Fibroblast of lung (primary cell): ENCODE measurements around the gene VCP.

ENCODE experiments used
- EZH2 ChIP-seq: IDR thresholded peaks from 2 replicates; pipeline ENCODE4 v1.5.1; 2012; ENCODE audit warnings: low read length, control low read depth, mild to moderate bottlenecking; ENCODE audit errors: missing control alignments
- TF ChIP-seq, protein P1 (sequence below), 2 donors: IDR thresholded peaks in 1 of 2; conservative IDR thresholded peaks in 1 of 2; 1 replicate in 1 of 2; 2 replicates in 1 of 2; pipeline ENCODE4 v1.5.1; 2011 to 2012; ENCODE audit warnings: low read length in 2 of 2, control low read depth in 1 of 2, inconsistent platforms in 1 of 2, low read depth in 1 of 2, mild to moderate bottlenecking in 1 of 2

DNA sequence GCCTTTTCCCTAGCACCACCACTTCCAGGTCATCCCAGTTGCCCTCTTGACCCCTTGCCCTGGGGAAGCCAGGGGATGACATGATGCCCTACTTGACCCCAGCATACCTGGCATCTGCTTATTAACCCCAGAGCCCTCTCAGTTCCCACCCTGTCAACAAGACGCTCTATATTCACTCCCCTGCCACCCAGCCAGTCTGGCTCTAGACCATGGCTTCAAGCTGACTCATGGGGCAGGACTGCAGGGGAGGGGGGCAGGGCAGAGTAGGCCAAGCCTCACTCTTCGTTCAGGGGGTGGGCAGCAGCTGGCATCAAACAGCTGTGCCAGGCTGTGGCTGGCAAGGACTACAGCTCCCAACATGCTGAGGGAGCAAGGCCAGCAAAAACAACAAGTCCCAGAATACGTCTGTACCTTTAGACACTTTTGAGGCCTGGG, 37.9 kb upstream of the VCP start:
- TF ChIP-seq, protein P1, sequence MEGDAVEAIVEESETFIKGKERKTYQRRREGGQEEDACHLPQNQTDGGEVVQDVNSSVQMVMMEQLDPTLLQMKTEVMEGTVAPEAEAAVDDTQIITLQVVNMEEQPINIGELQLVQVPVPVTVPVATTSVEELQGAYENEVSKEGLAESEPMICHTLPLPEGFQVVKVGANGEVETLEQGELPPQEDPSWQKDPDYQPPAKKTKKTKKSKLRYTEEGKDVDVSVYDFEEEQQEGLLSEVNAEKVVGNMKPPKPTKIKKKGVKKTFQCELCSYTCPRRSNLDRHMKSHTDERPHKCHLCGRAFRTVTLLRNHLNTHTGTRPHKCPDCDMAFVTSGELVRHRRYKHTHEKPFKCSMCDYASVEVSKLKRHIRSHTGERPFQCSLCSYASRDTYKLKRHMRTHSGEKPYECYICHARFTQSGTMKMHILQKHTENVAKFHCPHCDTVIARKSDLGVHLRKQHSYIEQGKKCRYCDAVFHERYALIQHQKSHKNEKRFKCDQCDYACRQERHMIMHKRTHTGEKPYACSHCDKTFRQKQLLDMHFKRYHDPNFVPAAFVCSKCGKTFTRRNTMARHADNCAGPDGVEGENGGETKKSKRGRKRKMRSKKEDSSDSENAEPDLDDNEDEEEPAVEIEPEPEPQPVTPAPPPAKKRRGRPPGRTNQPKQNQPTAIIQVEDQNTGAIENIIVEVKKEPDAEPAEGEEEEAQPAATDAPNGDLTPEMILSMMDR (conservative IDR thresholded peaks at IDR 0.05 in 1 of 2, IDR thresholded peaks at IDR 0.05 in 1 of 2; ENCODE audit: low read depth in 1 of 2, low read length in 2 of 2): no peak
- TF ChIP-seq EZH2: no peak
